Endothelial cell of umbilical vein (primary cell): ENCODE results near the gene FRYL. TPM values are rescaled to one million over a fixed set of nuclear protein-coding genes. Genes with fewer than 3 reads are reported as not detected.

ENCODE experiments used
- BruUV-seq: library from RNA; stranded (reverse); fragments of 400-500 nt; replicated peaks from 2 replicates; lab custom pipeline; 2021; lab: Mats Ljungman, UMichigan
- CTCF ChIA-PET: fragments of 300-600, 350-600 bp; sonication (Branson Sonifier 250); formaldehyde crosslinking; loops from one replicate; lab custom pipeline; 2021; ENCODE audit warnings: antibody characterized with exemption, inconsistent platforms; lab: Charles Lee
- POLR2A ChIA-PET: fragments of 300-600, 350-600 bp; sonication (Branson Sonifier 250); formaldehyde crosslinking; loops from one replicate; lab custom pipeline; 2021; ENCODE audit warnings: antibody characterized with exemption, inconsistent platforms; lab: Charles Lee
- DNase-seq: peaks from one replicate; pipeline ENCODE4 v3.0.0-alpha.2; 2011; ENCODE audit warnings: low read depth, low spot score
- FAIRE-seq: peaks from 2 replicates; lab custom pipeline; 2011; peaks lifted over from hg19 to GRCh38; lab: Jason Lieb, UNC
- H2AFZ ChIP-seq: 2 replicates; pipeline ENCODE4 v1.6.0; 2012; ENCODE audit warnings: low read depth, low read length, control low read depth, inconsistent platforms
- H3K27ac ChIP-seq: 2 replicates; pipeline ENCODE4 v1.5.1; 2011; ENCODE audit warnings: low read depth, mild to moderate bottlenecking, control low read depth, low read length, moderate library complexity; ENCODE audit not compliant: insufficient read depth
- H3K27me3 ChIP-seq, 2 experiments: 2 replicates each; pipeline versions ENCODE4 v1.6.0 to v1.6.1; 2011; ENCODE audit warnings: low read length in 2 of 2, mixed read lengths in 1 of 2; ENCODE audit not compliant: control insufficient read depth in 2 of 2, insufficient read depth in 2 of 2
- H3K36me3 ChIP-seq, 2 experiments: 2 replicates in 1 of 2; 3 replicates in 1 of 2; pipeline ENCODE4 v1.5.1; 2011; ENCODE audit warnings: low read length in 2 of 2, mild to moderate bottlenecking in 1 of 2, moderate library complexity in 1 of 2; ENCODE audit not compliant: control insufficient read depth in 2 of 2, insufficient read depth in 2 of 2; ENCODE audit errors: extremely low read depth in 1 of 2
- H3K4me1 ChIP-seq: 3 replicates; pipeline ENCODE4 v1.5.1; 2011; ENCODE audit warnings: mild to moderate bottlenecking, low read length; ENCODE audit not compliant: control insufficient read depth, insufficient read depth; ENCODE audit errors: extremely low read depth
- H3K4me2 ChIP-seq: 2 replicates; pipeline ENCODE4 v1.6.1; 2011; ENCODE audit warnings: low read length, control low read depth, mixed read lengths; ENCODE audit not compliant: insufficient read depth
- H3K4me3 ChIP-seq, 3 experiments: fragments of 200-600 bp in 1 of 3; sonication (generic), shearing (Covaris generic) in 1 of 3; replicated peaks in 1 of 3; 2 replicates each; pipeline ENCODE4 v1.5.1; 2011 to 2016; ENCODE audit warnings: control low read depth in 3 of 3, low read length in 3 of 3, mild to moderate bottlenecking in 2 of 3, inconsistent platforms in 1 of 3, low read depth in 1 of 3, moderate library complexity in 1 of 3; ENCODE audit not compliant: insufficient read depth in 1 of 3
- H3K79me2 ChIP-seq: 2 replicates; pipeline ENCODE4 v1.6.0; 2012; ENCODE audit warnings: low read length, inconsistent platforms; ENCODE audit not compliant: control insufficient read depth, insufficient read depth
- H3K9ac ChIP-seq: replicated peaks from 2 replicates; pipeline ENCODE3; 2011; ENCODE audit warnings: low read length, control low read depth; ENCODE audit not compliant: insufficient read depth; ENCODE audit errors: extremely low read depth
- H3K9me1 ChIP-seq: replicated peaks from 3 replicates; pipeline ENCODE4 v1.6.0; 2011; ENCODE audit warnings: mild to moderate bottlenecking, low read length; ENCODE audit not compliant: control insufficient read depth, insufficient read depth; ENCODE audit errors: extremely low read depth
- H3K9me3 ChIP-seq: replicated peaks from 2 replicates; pipeline ENCODE4 v1.5.1; 2012; ENCODE audit warnings: low read length, inconsistent platforms; ENCODE audit not compliant: control insufficient read depth, insufficient read depth
- H4K20me1 ChIP-seq: replicated peaks from 2 replicates; pipeline ENCODE3; 2011; ENCODE audit warnings: mild to moderate bottlenecking, low read length; ENCODE audit not compliant: control insufficient read depth, insufficient read depth; ENCODE audit errors: extremely low read depth
- EZH2 ChIP-seq: IDR thresholded peaks from 2 replicates; pipeline ENCODE4 v1.6.1; 2012; ENCODE audit warnings: borderline replicate concordance, low read depth, mild to moderate bottlenecking, moderate library complexity, low read length, inconsistent platforms; ENCODE audit not compliant: severe bottlenecking
- FOS ChIP-seq: IDR thresholded peaks from 2 replicates; pipeline ENCODE4 v1.6.1; 2011; ENCODE audit warnings: mild to moderate bottlenecking, low read length, moderate library complexity, borderline replicate concordance; ENCODE audit not compliant: insufficient read depth
- GATA2 ChIP-seq: IDR thresholded peaks from 2 replicates; pipeline ENCODE4 v1.7.0; 2011; ENCODE audit warnings: low read depth, mild to moderate bottlenecking, moderate library complexity, mixed read lengths, low read length; ENCODE audit not compliant: insufficient read length, insufficient read depth
- JUN ChIP-seq: IDR thresholded peaks from 2 replicates; pipeline ENCODE4 v1.6.1; 2011; ENCODE audit warnings: borderline replicate concordance, low read depth; ENCODE audit not compliant: insufficient read length, insufficient read depth
- MYC ChIP-seq: IDR thresholded peaks from one replicate; pipeline ENCODE4 v1.6.1; 2011; ENCODE audit warnings: mild to moderate bottlenecking, low read depth, low read length
- POLR2A ChIP-seq: IDR thresholded peaks from 2 replicates; pipeline ENCODE4 v1.6.1; 2012; ENCODE audit warnings: low read depth, mild to moderate bottlenecking, control low read depth, low read length
- POLR2AphosphoS5 ChIP-seq: IDR thresholded peaks from 2 replicates; pipeline ENCODE4 v1.6.1; 2012; ENCODE audit warnings: low read depth, mild to moderate bottlenecking, control low read depth, low read length, moderate library complexity; ENCODE audit not compliant: insufficient read depth
- dilution Hi-C: fragments of 300-500 bp; cut with MboI; formaldehyde crosslinking; loops from one replicate; pipeline ENCODE4 v1.15.0; 2019; ENCODE audit warnings: low sequenced_read_pairs; ENCODE audit not compliant: extremely low pct_ligation_motif_present
- intact Hi-C: fragments of 100-400 bp; cut with micrococcal nuclease; formaldehyde crosslinking; loops from one replicate; pipeline ENCODE4 v1.10.0; 2022
- polyA plus RNA-seq, 4 experiments: library from polyadenylated mRNA; depleted of rRNA in 3 of 4; stranded (reverse) in 3 of 4; unstranded in 1 of 4; fragments of >200 nt; gene quantifications; 2 replicates each; pipeline versions ENCODE4 v1.2.1 to v1.2.3, GENCODE V29; 2011 to 2012; ENCODE audit warnings: missing spikeins in 1 of 4
- total RNA-seq: library from RNA; stranded (reverse); gene quantifications from 2 replicates; pipeline ENCODE4 v1.2.3, GENCODE V29; 2021
- TF ChIP-seq, protein P1 (sequence below): IDR thresholded peaks from 2 replicates; pipeline ENCODE4 v1.6.1; 2011; ENCODE audit not compliant: insufficient read depth, insufficient read length
- TF ChIP-seq, protein P2 (sequence below), 2 donors: IDR thresholded peaks; 1 replicate in 1 of 2; 2 replicates in 1 of 2; pipeline ENCODE4 v1.5.1; 2011; ENCODE audit warnings: low read length in 2 of 2, mild to moderate bottlenecking in 2 of 2, moderate library complexity in 2 of 2, control low read depth in 1 of 2, inconsistent platforms in 1 of 2, low read depth in 1 of 2; ENCODE audit not compliant: insufficient read depth in 1 of 2; ENCODE audit errors: extremely low read depth in 1 of 2

The FRYL gene
- total and polyA plus RNA-seq, 2 donors (not counting 3 experiments of a cell fraction or from before 2014, with no cell fraction given) = 17.0 to 84.9 TPM

DNA sequence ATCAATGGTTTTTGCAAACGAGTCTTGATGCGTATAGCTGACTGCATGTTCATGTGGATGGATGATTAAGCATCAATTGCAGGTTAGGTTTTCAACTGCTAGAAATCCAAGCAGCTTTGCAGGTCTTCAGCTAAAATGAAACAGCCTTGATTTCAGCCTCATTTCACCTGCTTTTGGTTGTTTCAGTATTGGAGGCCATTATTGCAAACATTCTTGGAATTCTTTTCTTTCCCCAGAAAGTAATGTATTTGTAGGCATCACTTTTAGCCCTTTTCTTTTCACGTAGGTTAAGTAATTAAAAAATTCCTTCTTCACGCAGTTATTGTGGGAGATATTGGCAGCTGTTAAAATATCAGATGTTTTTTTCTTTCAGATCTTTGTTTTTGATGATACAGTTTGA is 281.2 kb downstream of the FRYL start:
- Histone ChIP-seq H3K4me2 (no peak overlapping the region), H4K20me1 (no peaks in the 10 kb centered on the region), H3K27ac (no peak overlapping the region), H3K4me3 (no peak overlapping the region), H2AFZ (no peak overlapping the region), H3K9me3 (no peaks in the 10 kb centered on the region), H3K9ac (no peak overlapping the region), H3K36me3 (peaks cover 7% of the 10 kb centered on the region in 2 experiments), H3K9me1 (no peaks in the 10 kb centered on the region), H3K79me2 (no peaks in the 10 kb centered on the region), H3K27me3 (no peaks in the 10 kb centered on the region), H3K4me1 (no peaks in the 10 kb centered on the region)
- intact Hi-C loops (no loop called here), dilution Hi-C loops (no loop called here)
- no peak for TF ChIP-seq POLR2A
- no peak for TF ChIP-seq JUN
- TF ChIP-seq, protein P1, sequence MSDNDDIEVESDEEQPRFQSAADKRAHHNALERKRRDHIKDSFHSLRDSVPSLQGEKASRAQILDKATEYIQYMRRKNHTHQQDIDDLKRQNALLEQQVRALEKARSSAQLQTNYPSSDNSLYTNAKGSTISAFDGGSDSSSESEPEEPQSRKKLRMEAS = no peak
- TF ChIP-seq FOS = no peak
- no peak for TF ChIP-seq POLR2AphosphoS5
- TF ChIP-seq, protein P2, sequence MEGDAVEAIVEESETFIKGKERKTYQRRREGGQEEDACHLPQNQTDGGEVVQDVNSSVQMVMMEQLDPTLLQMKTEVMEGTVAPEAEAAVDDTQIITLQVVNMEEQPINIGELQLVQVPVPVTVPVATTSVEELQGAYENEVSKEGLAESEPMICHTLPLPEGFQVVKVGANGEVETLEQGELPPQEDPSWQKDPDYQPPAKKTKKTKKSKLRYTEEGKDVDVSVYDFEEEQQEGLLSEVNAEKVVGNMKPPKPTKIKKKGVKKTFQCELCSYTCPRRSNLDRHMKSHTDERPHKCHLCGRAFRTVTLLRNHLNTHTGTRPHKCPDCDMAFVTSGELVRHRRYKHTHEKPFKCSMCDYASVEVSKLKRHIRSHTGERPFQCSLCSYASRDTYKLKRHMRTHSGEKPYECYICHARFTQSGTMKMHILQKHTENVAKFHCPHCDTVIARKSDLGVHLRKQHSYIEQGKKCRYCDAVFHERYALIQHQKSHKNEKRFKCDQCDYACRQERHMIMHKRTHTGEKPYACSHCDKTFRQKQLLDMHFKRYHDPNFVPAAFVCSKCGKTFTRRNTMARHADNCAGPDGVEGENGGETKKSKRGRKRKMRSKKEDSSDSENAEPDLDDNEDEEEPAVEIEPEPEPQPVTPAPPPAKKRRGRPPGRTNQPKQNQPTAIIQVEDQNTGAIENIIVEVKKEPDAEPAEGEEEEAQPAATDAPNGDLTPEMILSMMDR (IDR thresholded peaks at IDR 0.05; ENCODE audit: extremely low read depth in 1 of 2, insufficient read depth in 1 of 2, low read depth in 1 of 2, low read length in 2 of 2) = no peak
- TF ChIP-seq MYC = no peak
- TF ChIP-seq GATA2 = no peak
- no peak for TF ChIP-seq EZH2
- POLR2A ChIA-PET = no interaction called here
- BruUV-seq = no TSS peak
- CTCF ChIA-PET = no interaction called here
- DNase-seq = no peak
- no peak for FAIRE-seq
